Lower lobe of right lung (tissue), 2 donors: ENCODE results near the gene NFIC. TPM values are rescaled to one million over a fixed set of nuclear protein-coding genes. Genes with fewer than 3 reads are reported as not detected.
"Not testable (repeated sequence)": the region's sequence is repeated elsewhere in the genome, so short reads cannot be mapped to it uniquely, and the experiment has no call there.

Experiments used
- ATAC-seq, 2 donors: fragments of 200-7000 bp; cut with Tn5 transposase; one replicate each; pipeline ENCODE4 v1.9.1; 2020 to 2022; ENCODE audit warnings: mild to moderate bottlenecking in 2 of 2, moderate library complexity in 2 of 2
- DNase-seq: peaks from one replicate; pipeline ENCODE4 v3.0.0-alpha.2; 2020
- H3K27ac ChIP-seq: fragments of 200-600 bp; one replicate; pipeline ENCODE4 v1.8.0; 2022
- H3K27me3 ChIP-seq: fragments of 200-600 bp; one replicate; pipeline ENCODE4 v1.8.0; 2022; ENCODE audit warnings: low read depth
- H3K36me3 ChIP-seq: fragments of 200-600 bp; one replicate; pipeline ENCODE4 v1.8.0; 2022; ENCODE audit warnings: mild to moderate bottlenecking
- H3K4me1 ChIP-seq: fragments of 200-600 bp; one replicate; pipeline ENCODE4 v1.8.0; 2022
- H3K4me3 ChIP-seq: fragments of 200-600 bp; one replicate; pipeline ENCODE4 v1.8.0; 2022; ENCODE audit warnings: mild to moderate bottlenecking
- H3K9me3 ChIP-seq: fragments of 200-600 bp; one replicate; pipeline ENCODE4 v1.8.0; 2022
- CTCF ChIP-seq: fragments of 200-600 bp; IDR thresholded peaks from one replicate; pipeline ENCODE4 v1.8.0; 2022; ENCODE audit warnings: antibody characterized with exemption, mild to moderate bottlenecking
- intact Hi-C: fragments of 100-400 bp; cut with DNase I; formaldehyde crosslinking; loops from one replicate; pipeline ENCODE4 v1.11.0; 2022
- total RNA-seq: library from RNA; stranded (reverse); fragmentation: NEBNext Ultra II Directional; extraction: Animal tissue kit (Norgen Biotek cat#: 25700); gene quantifications from one replicate; pipeline ENCODE4 v1.2.1, GENCODE V29; 2021
- donor health status: DM: no; HTN: yes; CAD: no; lungs with severe emphysema.

The NFIC gene
- total RNA-seq, 1 donor from 2014 or later, result 132 TPM

GRCh38 chr19:3392480-3392879, 26.1 kb downstream of the NFIC start:
- no peaks in the 10 kb centered on the region for H3K27me3 ChIP-seq
- intact Hi-C loops, result no loop called here
- H3K4me1 ChIP-seq, result peaks cover 41% of the 10 kb centered on the region
- ATAC-seq (no peak), DNase-seq (no peak)
- TF ChIP-seq CTCF, result no peak
- H3K9me3 ChIP-seq, result no peaks in the 10 kb centered on the region
- H3K27ac ChIP-seq, result no peak overlapping the region
- peaks cover 19% of the 10 kb centered on the region for H3K36me3 ChIP-seq
- no peak overlapping the region for H3K4me3 ChIP-seq

- ATAC-seq, result no peak
- no peak for TF ChIP-seq CTCF
- Histone ChIP-seq H3K27ac (peak overlapping the region; percentile 85), H3K27me3 (no peaks in the 10 kb centered on the region), H3K9me3 (no peaks in the 10 kb centered on the region), H3K4me1 (peaks cover 47% of the 10 kb centered on the region), H3K36me3 (peaks cover 14% of the 10 kb centered on the region), H3K4me3 (no peak overlapping the region)
- intact Hi-C loops, result no loop called here
- no peak for DNase-seq
Observed at GRCh38 chr19:3396881-3397265, 30.5 kb downstream of the NFIC start.

GRCh38 chr19:3397266-3398022, 31.1 kb downstream of the NFIC start:
- H3K9me3 ChIP-seq, result no peaks in the 10 kb centered on the region
- H3K4me1 ChIP-seq, result peaks cover 52% of the 10 kb centered on the region
- peak overlapping the region; percentile 45 for H3K4me3 ChIP-seq
- peak; percentile 73 for DNase-seq
- no peak for TF ChIP-seq CTCF
- peaks cover 14% of the 10 kb centered on the region for H3K36me3 ChIP-seq
- H3K27me3 ChIP-seq, result no peaks in the 10 kb centered on the region
- peak overlapping the region; percentile 85 for H3K27ac ChIP-seq
- peak; percentile 77 to 81 for ATAC-seq
- intact Hi-C loops, result no loop called here

- peak; percentile 90 to 91 for ATAC-seq
- Histone ChIP-seq H3K4me3 (peak overlapping the region; percentile 45), H3K4me1 (peaks cover 60% of the 10 kb centered on the region)
Observed at GRCh38 chr19:3398114-3398899, 31.9 kb downstream of the NFIC start.

GRCh38 chr19:3398900-3399278, 32.5 kb downstream of the NFIC start:
- TF ChIP-seq CTCF, result no peak
- ATAC-seq (peak; percentile 24 to 36), DNase-seq (no peak)
- H3K27ac ChIP-seq, result peak overlapping the region; percentile 85
- intact Hi-C loops, result no loop called here
- no peaks in the 10 kb centered on the region for H3K9me3 ChIP-seq
- peaks cover 65% of the 10 kb centered on the region for H3K4me1 ChIP-seq
- peak overlapping the region; percentile 45 for H3K4me3 ChIP-seq
- no peaks in the 10 kb centered on the region for H3K27me3 ChIP-seq
- H3K36me3 ChIP-seq, result peaks cover 14% of the 10 kb centered on the region

More at GRCh38 chr19:3398114-3398899, 31.9 kb downstream of the NFIC start:
- no peaks in the 10 kb centered on the region for H3K9me3 ChIP-seq
- peak overlapping the region; percentile 85 for H3K27ac ChIP-seq
- peak; percentile 89 for DNase-seq
- H3K27me3 ChIP-seq, result no peaks in the 10 kb centered on the region
- intact Hi-C loops, result no loop called here
- H3K36me3 ChIP-seq, result peaks cover 14% of the 10 kb centered on the region
- no peak for TF ChIP-seq CTCF

GRCh38 chr19:3399311-3399710, 32.9 kb downstream of the NFIC start:
- ATAC-seq, H3K27me3 ChIP-seq, DNase-seq, H3K4me3 ChIP-seq, intact Hi-C loops, H3K9me3 ChIP-seq: not testable (repeated sequence)
- peak overlapping the region; percentile 85 for H3K27ac ChIP-seq
- peaks cover 66% of the 10 kb centered on the region for H3K4me1 ChIP-seq
- H3K36me3 ChIP-seq, result peaks cover 13% of the 10 kb centered on the region
